ENCODE results near the gene VSX1.
A peak's percentile ranks its signal among the peaks of the same experiment; 100 is the strongest.

VSX1 gene

DNA sequence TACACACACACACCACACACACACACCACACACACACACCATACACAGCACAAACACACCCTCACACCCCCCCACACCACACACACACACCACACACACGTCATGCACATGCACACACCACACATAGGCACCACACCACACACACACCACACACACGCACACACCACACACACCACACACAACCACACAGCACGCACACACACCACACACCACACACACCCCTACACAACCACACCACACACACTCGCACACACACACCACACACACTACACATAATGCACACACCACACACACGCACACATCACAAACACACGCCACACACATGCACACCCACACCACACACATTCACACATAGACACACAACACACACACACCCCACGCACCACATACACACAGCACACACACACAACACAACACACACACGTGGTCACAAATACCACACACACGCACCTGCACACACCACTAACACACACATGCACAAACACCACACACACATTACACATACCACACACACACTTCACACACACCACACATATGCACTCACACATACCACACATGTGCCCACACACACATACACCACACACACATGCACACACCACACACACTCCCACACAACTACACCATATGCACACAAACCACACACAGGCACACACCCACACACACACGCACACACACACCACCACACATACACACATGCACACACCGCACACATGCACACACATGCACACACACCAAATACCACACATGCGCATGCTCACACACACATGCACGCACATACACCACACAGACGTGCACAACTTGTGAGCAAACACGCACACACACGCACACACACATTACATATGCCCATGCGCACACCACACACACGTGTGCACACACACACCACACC, 14.6 kb downstream of the VSX1 start (continued):
- TF ChIP-seq ZNF548 (tag by site-specific recombination; IDR thresholded peaks at IDR 0.05) (no peak), ZNF843 (tag by site-specific recombination; IDR thresholded peaks at IDR 0.05) (no peak), ZBTB11 (tag by site-specific recombination; conservative IDR thresholded peaks at IDR 0.05; ENCODE audit: low read depth) (no peak), ZNF354C (tag by site-specific recombination; IDR thresholded peaks at IDR 0.05; ENCODE audit: borderline replicate concordance, low read depth) (0 out of 2 replicates have a peak, but pooled peaks have one; percentile 63), KLF1 (tag by site-specific recombination; IDR thresholded peaks at IDR 0.05) (no peak), ZNF274 (IDR thresholded peaks at IDR 0.05; ENCODE audit: low read length) (no peak), ZNF274 (tag by site-specific recombination; IDR thresholded peaks at IDR 0.05; ENCODE audit: borderline replicate concordance) (0 out of 2 replicates have a peak, but pooled peaks have one; percentile 40)
- TF ChIP-seq, protein P1, sequence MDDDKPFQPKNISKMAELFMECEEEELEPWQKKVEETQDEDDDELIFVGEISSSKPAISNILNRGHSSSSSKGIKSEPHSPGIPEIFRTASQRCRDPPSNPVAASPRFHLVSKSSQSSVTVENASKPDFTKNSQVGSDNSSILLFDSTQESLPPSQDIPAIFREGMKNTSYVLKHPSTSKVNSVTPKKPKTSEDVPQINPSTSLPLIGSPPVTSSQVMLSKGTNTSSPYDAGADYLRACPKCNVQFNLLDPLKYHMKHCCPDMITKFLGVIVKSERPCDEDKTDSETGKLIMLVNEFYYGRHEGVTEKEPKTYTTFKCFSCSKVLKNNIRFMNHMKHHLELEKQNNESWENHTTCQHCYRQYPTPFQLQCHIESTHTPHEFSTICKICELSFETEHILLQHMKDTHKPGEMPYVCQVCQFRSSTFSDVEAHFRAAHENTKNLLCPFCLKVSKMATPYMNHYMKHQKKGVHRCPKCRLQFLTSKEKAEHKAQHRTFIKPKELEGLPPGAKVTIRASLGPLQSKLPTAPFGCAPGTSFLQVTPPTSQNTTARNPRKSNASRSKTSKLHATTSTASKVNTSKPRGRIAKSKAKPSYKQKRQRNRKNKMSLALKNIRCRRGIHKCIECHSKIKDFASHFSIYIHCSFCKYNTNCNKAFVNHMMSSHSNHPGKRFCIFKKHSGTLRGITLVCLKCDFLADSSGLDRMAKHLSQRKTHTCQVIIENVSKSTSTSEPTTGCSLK (tag by site-specific recombination; IDR thresholded peaks at IDR 0.05), result 0 out of 2 replicates have a peak, but pooled peaks have one; percentile 43

DNA sequence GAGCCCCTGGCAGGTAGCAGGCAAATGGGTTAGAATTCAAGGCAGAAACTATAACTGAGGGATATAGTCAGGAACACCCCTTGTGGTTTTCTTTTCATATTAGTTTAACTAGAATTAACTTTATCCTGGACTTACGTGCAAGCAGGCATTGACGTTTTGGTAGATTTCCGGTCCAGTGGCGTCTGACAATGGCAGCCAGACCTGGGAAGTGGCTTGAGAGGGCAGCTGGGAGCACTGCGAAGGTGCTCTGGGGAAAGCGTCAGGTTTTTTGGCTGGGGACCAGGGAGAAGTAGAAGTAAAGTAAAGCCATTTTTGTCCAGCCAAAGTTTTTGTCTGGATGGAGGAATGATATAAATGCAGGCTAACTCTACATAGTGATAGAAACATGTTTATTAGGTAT, 15.6 kb downstream of the VSX1 start:
- Histone ChIP-seq H3K9me3 (ENCODE audit: control insufficient read depth, insufficient read depth, low read depth, low read length) (no peaks in the 10 kb centered on the region), H3K36me3 (ENCODE audit: control insufficient read depth in 2 of 2, insufficient read depth in 1 of 2, low read length in 2 of 2) (no peaks in the 10 kb centered on the region), H3K27ac (ENCODE audit: extremely low read depth, low read depth, low read length) (no peak overlapping the region), H3K4me1 (ENCODE audit: control insufficient read depth, insufficient read depth, low read length) (no peaks in the 10 kb centered on the region), H3K4me3 (ENCODE audit: low read depth, low read length) (no peak overlapping the region)
- TF ChIP-seq ZNF76 (tag by site-specific recombination; IDR thresholded peaks at IDR 0.05; ENCODE audit: borderline replicate concordance, low read depth) (peak; percentile 24; the same call in 1 of the 2 replicates), KLF9 (tag by site-specific recombination; IDR thresholded peaks at IDR 0.05; ENCODE audit: low read depth) (no peak), ZBTB11 (tag by site-specific recombination; conservative IDR thresholded peaks at IDR 0.05; ENCODE audit: low read depth) (no peak), PRDM1 (tag by site-specific recombination; IDR thresholded peaks at IDR 0.05) (0 out of 2 replicates have a peak, but pooled peaks have one; percentile 10), ZNF366 (tag by site-specific recombination; conservative IDR thresholded peaks at IDR 0.05) (no peak)
- TF ChIP-seq, protein P2, sequence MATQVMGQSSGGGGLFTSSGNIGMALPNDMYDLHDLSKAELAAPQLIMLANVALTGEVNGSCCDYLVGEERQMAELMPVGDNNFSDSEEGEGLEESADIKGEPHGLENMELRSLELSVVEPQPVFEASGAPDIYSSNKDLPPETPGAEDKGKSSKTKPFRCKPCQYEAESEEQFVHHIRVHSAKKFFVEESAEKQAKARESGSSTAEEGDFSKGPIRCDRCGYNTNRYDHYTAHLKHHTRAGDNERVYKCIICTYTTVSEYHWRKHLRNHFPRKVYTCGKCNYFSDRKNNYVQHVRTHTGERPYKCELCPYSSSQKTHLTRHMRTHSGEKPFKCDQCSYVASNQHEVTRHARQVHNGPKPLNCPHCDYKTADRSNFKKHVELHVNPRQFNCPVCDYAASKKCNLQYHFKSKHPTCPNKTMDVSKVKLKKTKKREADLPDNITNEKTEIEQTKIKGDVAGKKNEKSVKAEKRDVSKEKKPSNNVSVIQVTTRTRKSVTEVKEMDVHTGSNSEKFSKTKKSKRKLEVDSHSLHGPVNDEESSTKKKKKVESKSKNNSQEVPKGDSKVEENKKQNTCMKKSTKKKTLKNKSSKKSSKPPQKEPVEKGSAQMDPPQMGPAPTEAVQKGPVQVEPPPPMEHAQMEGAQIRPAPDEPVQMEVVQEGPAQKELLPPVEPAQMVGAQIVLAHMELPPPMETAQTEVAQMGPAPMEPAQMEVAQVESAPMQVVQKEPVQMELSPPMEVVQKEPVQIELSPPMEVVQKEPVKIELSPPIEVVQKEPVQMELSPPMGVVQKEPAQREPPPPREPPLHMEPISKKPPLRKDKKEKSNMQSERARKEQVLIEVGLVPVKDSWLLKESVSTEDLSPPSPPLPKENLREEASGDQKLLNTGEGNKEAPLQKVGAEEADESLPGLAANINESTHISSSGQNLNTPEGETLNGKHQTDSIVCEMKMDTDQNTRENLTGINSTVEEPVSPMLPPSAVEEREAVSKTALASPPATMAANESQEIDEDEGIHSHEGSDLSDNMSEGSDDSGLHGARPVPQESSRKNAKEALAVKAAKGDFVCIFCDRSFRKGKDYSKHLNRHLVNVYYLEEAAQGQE (tag by site-specific recombination; IDR thresholded peaks at IDR 0.05), result no peak
- POLR2A ChIA-PET, result no interaction called here
- CTCF ChIA-PET, result interaction anchor here (1.3 to 5.4 kb wide), 2 partner anchors 68 to 72 kb away, joined by 6 to 70 read pairs; no protein-coding TSS in a partner anchor

All from HEK293 (cell line).